ENCODE results near the gene CTSA.

Gene CTSA

GRCh38 chr20:45938727-45939438 lies 47.7 kb downstream of the CTSA start:
- DNase-seq (ENCODE audit: low read depth, low spot score), result no peak

GRCh38 chr20:45940053-45940452 lies 48.9 kb downstream of the CTSA start:
- no peak for DNase-seq (ENCODE audit: low read depth, low spot score)

DNA sequence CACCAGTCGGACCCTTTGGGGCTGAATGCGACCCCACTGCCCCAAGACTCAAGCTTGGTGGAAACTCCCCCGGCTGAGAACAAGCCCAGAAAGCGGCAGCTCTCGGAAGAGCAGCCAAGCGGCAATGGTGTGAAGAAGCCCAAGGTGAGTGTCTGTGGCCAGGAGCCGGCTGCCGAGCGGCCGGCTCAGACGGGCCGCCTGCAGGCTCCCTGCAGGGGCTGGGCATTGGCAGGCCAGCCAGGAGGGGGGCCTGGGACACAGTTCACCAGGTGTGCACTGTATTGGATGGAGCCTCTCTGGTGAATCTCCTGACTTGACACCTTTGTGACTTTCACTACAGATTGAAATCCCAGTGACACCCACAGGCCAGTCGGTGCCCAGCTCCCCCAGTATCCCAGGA lies 49.3 kb downstream of the CTSA start:
- DNase-seq (ENCODE audit: low read depth, low spot score), result no peak

DNA sequence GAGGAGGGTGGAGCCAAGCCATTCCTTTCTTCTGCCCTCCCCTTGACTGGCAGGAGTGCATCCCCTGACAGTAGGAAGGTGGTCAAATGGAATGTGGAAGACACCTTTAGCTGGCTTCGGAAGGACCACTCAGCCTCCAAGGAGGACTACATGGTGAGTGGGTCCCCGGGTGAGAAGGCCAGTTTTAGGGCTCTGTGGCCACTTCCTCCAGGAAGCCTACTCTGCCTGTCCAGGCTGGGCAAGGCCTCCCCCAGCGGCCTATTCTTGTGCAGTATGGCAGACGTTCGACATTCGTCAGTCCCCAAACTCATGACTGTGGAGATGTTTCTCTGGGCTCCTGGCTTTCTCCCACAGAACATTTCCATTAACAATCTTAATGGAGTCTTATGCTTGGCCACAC lies 52.5 kb downstream of the CTSA start:
- no peak for DNase-seq (ENCODE audit: low read depth, low spot score)

DNA sequence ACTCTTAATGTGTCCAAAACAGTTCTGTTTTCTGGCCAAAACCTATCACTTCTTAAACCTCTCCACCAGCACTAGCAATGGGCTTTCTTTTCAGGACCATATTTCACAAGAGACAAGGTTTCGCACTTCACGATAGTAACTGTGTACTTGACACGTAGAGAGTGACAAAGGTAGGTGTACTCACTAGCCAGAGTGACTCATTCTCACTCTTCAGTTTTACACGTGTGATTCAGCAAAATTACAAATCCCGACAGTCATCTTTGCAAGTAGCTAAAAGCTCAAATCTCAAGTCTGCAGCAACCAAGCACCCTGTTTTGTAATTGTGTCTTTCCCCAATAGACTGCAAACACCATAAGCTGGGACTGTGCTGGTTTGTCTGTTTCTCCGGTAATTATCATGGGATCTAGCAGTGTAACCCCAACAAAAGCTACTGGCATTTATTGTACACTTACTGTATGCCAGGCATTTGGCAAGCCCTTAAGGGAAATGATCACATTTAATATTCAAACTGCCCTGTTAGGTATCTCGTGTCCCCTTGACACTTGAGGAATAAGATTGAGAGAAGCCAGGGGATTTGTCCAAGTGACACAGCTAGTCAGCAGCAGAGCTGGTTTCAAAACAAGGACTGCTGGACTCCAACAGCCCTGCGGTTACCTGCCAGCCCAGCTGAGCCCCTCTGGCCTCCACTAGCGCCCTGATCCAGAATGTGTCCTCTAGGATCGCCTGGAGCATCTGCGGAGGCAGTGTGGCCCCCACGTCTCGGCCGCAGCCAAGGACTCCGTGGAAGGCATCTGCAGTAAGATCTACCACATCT lies 53.2 kb downstream of the CTSA start:
- peak; percentile 48 for DNase-seq (ENCODE audit: low read depth, low spot score)

- no peak for DNase-seq (ENCODE audit: low read depth, low spot score)
Measured at GRCh38 chr20:45944965-45945677, 54.0 kb downstream of the CTSA start.

DNA sequence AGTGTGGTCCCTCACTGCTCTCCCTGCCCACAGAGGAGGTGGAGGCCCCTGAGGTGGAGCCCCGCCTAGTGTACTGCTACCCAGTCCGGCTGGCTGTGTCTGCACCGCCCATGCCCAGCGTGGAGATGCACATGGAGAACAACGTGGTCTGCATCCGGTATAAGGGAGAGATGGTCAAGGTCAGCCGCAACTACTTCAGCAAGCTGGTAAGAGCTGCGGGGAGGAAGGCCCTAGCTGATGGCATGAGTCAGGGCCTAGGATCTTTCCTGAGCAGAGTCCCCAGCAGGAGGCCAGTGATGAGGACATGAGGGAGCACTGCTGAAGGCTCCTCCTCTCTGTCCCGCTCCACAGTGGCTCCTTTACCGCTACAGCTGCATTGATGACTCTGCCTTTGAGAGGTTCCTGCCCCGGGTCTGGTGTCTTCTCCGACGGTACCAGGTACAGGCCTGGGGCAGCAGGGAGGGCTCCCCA lies 54.6 kb downstream of the CTSA start:
- DNase-seq (ENCODE audit: low read depth, low spot score), result no peak

DNA sequence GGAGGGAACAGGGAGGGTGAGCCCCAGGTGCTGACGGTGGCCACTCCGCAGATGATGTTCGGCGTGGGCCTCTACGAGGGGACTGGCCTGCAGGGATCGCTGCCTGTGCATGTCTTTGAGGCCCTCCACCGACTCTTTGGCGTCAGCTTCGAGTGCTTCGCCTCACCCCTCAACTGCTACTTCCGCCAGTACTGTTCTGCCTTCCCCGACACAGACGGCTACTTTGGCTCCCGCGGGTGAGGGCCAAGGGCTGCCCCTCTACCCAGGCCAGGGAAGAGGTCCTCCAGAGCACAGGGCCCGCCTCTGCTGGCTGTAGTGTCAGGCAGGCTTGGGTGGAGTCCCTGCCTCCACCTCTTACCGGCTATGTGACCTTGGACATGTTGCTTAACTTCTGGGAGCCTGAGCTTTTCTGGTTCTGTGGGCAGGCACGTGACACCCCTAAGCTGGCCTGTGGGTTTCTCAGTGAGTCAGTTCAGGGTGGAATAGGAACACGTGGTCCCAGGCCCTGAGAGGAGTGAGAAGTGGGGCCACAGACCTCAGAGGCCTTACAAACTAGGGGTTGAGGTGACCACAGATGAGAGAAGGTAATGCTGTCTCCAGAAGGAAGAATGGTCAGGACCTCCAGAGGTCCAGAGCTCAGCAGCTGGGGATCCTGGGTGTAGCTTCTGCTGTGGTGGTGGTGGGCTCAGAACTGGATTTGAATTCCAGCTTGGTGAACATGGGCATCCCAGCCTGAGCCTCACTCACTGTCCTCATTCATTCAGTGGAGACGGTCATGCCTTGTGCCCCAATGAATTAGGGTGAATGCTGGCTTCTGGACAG lies 55.2 kb downstream of the CTSA start:
- no peak for DNase-seq (ENCODE audit: low read depth, low spot score)

DNA sequence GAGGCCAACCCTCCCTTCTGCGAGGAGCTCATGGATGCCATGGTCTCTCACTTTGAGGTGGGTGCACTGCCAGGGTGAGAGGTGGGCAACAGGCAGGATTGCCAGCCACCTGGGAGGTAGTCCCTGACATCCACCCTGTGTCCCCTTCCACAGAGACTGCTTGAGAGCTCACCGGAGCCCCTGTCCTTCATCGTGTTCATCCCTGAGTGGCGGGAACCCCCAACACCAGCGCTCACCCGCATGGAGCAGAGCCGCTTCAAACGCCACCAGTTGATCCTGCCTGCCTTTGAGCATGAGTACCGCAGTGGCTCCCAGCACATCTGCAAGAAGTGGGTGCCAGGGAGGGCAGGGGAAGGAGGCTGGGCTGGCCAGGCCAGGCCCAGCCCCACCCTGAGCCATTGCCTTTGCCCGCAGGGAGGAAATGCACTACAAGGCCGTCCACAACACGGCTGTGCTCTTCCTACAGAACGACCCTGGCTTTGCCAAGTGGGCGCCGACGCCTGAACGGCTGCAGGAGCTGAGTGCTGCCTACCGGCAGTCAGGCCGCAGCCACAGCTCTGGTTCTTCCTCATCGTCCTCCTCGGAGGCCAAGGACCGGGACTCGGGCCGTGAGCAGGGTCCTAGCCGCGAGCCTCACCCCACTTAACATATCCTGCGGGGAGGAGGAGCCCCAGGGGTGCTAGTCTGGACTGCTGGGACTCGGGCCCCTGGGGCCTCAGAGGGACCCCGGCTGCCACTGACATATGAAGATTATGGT lies 56.2 kb downstream of the CTSA start:
- no peak for DNase-seq (ENCODE audit: low read depth, low spot score)

GRCh38 chr20:45948261-45948733 lies 57.2 kb downstream of the CTSA start:
- DNase-seq (ENCODE audit: low read depth, low spot score), result no peak

Data from astrocyte of the hippocampus (primary cell).